ENCODE measurements around the gene CBLIF. TPM values are rescaled to one million over a fixed set of nuclear protein-coding genes. Genes with fewer than 3 reads are reported as not detected.

The CBLIF gene
- total and polyA plus RNA-seq, 2 donors (not counting 1 experiment from before 2014, with no cell fraction given) = not detected

- peaks cover 12% of the 10 kb centered on the region for H3K36me3 ChIP-seq (ENCODE audit: control insufficient read depth, insufficient read depth, low read length)
- H3K9me3 ChIP-seq (ENCODE audit: control insufficient read depth, insufficient read depth, low read depth, low read length) = no peaks in the 10 kb centered on the region
- H3K4me2 ChIP-seq (ENCODE audit: extremely low read depth, insufficient read depth, low read length) = no peak overlapping the region
- DNase-seq (ENCODE audit: low read depth in 2 of 2) = no peak
- H3K4me3 ChIP-seq (replicated peaks in 1 of 4; ENCODE audit: control extremely low read depth in 1 of 4, insufficient read depth in 1 of 4, low read depth in 3 of 4, low read length in 4 of 4) = no peak overlapping the region
- no peak overlapping the region for H2AFZ ChIP-seq (ENCODE audit: low read length)
- no peak overlapping the region for H3K9ac ChIP-seq (ENCODE audit: insufficient read depth, low read length)
- TF ChIP-seq EZH2 (IDR thresholded peaks at IDR 0.05; ENCODE audit: low read length, missing control alignments) (no peak), CTCF (conservative IDR thresholded peaks at IDR 0.05 in 1 of 2, IDR thresholded peaks at IDR 0.05 in 1 of 2; ENCODE audit: low read depth in 1 of 2, low read length in 2 of 2) (no peak)
- H3K79me2 ChIP-seq (ENCODE audit: control insufficient read depth, insufficient read depth, low read length) = no peaks in the 10 kb centered on the region
- no peaks in the 10 kb centered on the region for H3K27me3 ChIP-seq (ENCODE audit: control insufficient read depth, insufficient read depth, low read length)
- H3K4me1 ChIP-seq (ENCODE audit: control insufficient read depth, extremely low read depth, insufficient read depth, low read length) = no peaks in the 10 kb centered on the region
- no peak overlapping the region for H3K27ac ChIP-seq (ENCODE audit: insufficient read depth, low read length)
- no peaks in the 10 kb centered on the region for H4K20me1 ChIP-seq (ENCODE audit: control insufficient read depth, extremely low read depth, insufficient read depth, low read length)
Observed at GRCh38 chr11:59794417-59794816, 50.9 kb downstream of the CBLIF start.

GRCh38 chr11:59792507-59792906 is 52.8 kb downstream of the CBLIF start:
- Histone ChIP-seq H3K9ac (ENCODE audit: insufficient read depth, low read length) (no peak overlapping the region), H2AFZ (ENCODE audit: low read length) (no peak overlapping the region), H3K4me3 (replicated peaks in 1 of 4; ENCODE audit: control extremely low read depth in 1 of 4, insufficient read depth in 1 of 4, low read depth in 3 of 4, low read length in 4 of 4) (no peak overlapping the region), H4K20me1 (ENCODE audit: control insufficient read depth, extremely low read depth, insufficient read depth, low read length) (no peaks in the 10 kb centered on the region), H3K4me1 (ENCODE audit: control insufficient read depth, extremely low read depth, insufficient read depth, low read length) (peaks cover 5% of the 10 kb centered on the region), H3K27ac (ENCODE audit: insufficient read depth, low read length) (no peak overlapping the region), H3K9me3 (ENCODE audit: control insufficient read depth, insufficient read depth, low read depth, low read length) (no peaks in the 10 kb centered on the region), H3K79me2 (ENCODE audit: control insufficient read depth, insufficient read depth, low read length) (no peaks in the 10 kb centered on the region), H3K4me2 (ENCODE audit: extremely low read depth, insufficient read depth, low read length) (no peak overlapping the region), H3K36me3 (ENCODE audit: control insufficient read depth, insufficient read depth, low read length) (peaks cover 12% of the 10 kb centered on the region), H3K27me3 (ENCODE audit: control insufficient read depth, insufficient read depth, low read length) (no peaks in the 10 kb centered on the region)
- no peak for DNase-seq (ENCODE audit: low read depth in 2 of 2)
- TF ChIP-seq CTCF (conservative IDR thresholded peaks at IDR 0.05 in 1 of 2, IDR thresholded peaks at IDR 0.05 in 1 of 2; ENCODE audit: low read depth in 1 of 2, low read length in 2 of 2) (no peak), EZH2 (IDR thresholded peaks at IDR 0.05; ENCODE audit: low read length, missing control alignments) (no peak)

- H3K79me2 ChIP-seq (ENCODE audit: control insufficient read depth, insufficient read depth, low read length) = no peaks in the 10 kb centered on the region
- no peaks in the 10 kb centered on the region for H3K9me3 ChIP-seq (ENCODE audit: control insufficient read depth, insufficient read depth, low read depth, low read length)
- H3K4me2 ChIP-seq (ENCODE audit: extremely low read depth, insufficient read depth, low read length) = no peak overlapping the region
- H3K27me3 ChIP-seq (ENCODE audit: control insufficient read depth, insufficient read depth, low read length) = no peaks in the 10 kb centered on the region
- H2AFZ ChIP-seq (ENCODE audit: low read length) = no peak overlapping the region
- TF ChIP-seq EZH2 (IDR thresholded peaks at IDR 0.05; ENCODE audit: low read length, missing control alignments) (no peak), CTCF (conservative IDR thresholded peaks at IDR 0.05 in 1 of 2, IDR thresholded peaks at IDR 0.05 in 1 of 2; ENCODE audit: low read depth in 1 of 2, low read length in 2 of 2) (no peak)
- H3K9ac ChIP-seq (ENCODE audit: insufficient read depth, low read length) = no peak overlapping the region
- H3K36me3 ChIP-seq (ENCODE audit: control insufficient read depth, insufficient read depth, low read length) = peaks cover 12% of the 10 kb centered on the region
- no peak overlapping the region for H3K4me3 ChIP-seq (replicated peaks in 1 of 4; ENCODE audit: control extremely low read depth in 1 of 4, insufficient read depth in 1 of 4, low read depth in 3 of 4, low read length in 4 of 4)
- no peak for DNase-seq (ENCODE audit: low read depth in 2 of 2)
- H4K20me1 ChIP-seq (ENCODE audit: control insufficient read depth, extremely low read depth, insufficient read depth, low read length) = no peaks in the 10 kb centered on the region
- H3K27ac ChIP-seq (ENCODE audit: insufficient read depth, low read length) = no peak overlapping the region
- H3K4me1 ChIP-seq (ENCODE audit: control insufficient read depth, extremely low read depth, insufficient read depth, low read length) = peaks cover 10% of the 10 kb centered on the region
Observed at GRCh38 chr11:59791639-59792038, 53.7 kb downstream of the CBLIF start.
